Amniotic epithelial cell (primary cell): ENCODE measurements around the gene FGF6.

ENCODE experiments used
- DNase-seq: peaks from one replicate; pipeline ENCODE4 v3.0.0-alpha.2; 2010; ENCODE audit warnings: low read depth

The FGF6 gene

GRCh38 chr12:4447151-4447550 lies 1.5 kb upstream of the FGF6 start:
- no peak for DNase-seq

- no peak for DNase-seq
These were observed 720 bp upstream of the FGF6 start for GRCh38 chr12:4446335-4446734.

GRCh38 chr12:4444031-4444430 lies 1.6 kb downstream of the FGF6 start:
- no peak for DNase-seq

DNA sequence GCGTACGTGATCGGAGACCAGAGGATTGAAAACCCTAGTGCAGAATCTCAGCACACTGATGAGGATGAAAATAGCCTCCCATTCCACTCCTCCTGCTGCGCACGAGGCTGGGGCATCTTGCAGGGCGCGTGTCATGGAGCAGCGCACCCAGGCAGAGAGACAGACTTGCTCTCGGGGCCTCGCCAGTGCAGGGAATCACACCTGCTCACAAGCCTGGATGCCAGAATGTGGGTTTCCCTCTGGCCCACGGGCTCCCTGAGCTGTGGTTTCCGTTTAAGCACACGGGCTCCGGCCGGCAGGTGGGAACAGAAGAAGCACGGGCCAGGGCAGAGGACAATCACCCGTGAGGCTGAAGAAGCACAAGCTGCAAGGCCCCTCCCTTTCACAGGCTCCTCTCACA lies 2.0 kb downstream of the FGF6 start:
- DNase-seq = no peak

GRCh38 chr12:4441355-4442335 lies 4.0 kb downstream of the FGF6 start:
- no peak for DNase-seq

DNA sequence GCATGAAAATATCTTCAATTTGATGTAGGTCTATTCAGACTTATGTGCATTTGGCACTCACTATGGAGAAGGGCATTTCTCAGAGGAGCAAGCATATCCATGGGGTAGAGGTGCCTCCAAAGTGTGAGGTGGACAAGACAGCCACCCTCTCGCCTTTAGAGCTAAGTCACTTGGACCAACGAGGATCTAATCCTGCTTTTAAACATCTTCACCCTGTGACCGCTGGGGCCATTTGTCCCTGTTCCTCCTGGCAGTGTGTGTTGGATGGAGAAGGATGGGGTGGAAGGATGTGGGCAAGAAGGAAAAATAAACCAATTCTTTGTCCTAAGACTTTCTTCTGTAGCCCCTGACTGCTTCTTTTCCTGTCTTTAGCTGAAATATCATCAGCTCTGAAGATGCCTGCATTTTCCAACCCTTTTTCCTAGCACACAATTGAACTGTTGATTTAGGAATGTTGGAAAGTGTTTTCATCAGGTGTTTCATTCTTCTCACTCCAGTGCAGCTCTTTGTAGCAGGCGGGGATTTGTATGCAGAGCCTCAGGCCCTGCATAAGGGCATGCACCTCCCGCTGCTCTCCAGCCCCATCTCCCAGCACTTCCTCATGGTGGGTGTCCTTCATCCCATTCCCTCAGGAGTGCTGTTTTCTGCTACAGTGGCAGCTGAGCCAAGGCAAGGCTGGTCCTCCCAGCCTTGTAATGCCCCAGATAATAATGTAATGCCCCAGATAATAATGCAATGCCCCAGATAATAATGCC lies 5.3 kb downstream of the FGF6 start:
- no peak for DNase-seq

DNA sequence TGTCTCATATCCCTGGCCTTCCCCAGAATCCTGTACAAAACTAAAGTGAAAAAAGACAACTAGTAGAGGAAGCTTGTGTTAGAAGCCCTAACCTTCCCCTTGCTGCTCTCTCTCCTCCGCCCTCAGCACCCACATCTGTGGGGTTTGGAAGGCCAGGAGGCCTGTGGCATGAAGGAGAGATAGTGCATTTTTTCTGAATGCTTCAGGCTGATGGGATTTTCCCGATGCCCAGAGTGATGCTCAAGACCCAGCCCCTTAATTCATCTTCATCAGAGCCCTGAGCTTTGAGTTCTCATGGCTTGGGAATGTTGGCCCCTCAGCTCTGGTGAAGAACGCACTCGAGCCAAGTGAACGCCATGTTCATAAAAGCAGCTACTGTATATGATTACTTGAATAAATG lies 5.9 kb downstream of the FGF6 start:
- DNase-seq = no peak

- DNase-seq = no peak
These were observed 6.6 kb downstream of the FGF6 start for GRCh38 chr12:4438834-4439596.

DNA sequence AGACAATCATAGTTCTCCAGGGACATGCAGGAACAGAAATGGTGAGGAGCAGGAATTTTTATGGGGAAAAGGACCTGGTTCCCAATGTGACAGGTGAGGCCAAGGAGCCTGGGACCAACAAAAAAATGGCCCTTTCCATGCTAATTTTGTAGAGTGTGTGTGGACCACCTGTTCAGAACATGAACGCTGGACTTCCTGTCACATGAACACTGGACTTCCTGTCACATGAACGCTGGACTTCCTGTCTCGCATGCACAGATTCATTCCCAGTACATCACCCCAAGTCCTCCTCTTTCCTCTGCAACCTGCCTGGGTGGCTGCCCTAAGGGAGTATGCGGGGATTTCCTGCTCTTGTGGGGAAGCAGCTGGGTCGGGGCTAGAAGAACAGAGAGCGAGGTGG lies 10.1 kb downstream of the FGF6 start:
- DNase-seq = no peak

DNA sequence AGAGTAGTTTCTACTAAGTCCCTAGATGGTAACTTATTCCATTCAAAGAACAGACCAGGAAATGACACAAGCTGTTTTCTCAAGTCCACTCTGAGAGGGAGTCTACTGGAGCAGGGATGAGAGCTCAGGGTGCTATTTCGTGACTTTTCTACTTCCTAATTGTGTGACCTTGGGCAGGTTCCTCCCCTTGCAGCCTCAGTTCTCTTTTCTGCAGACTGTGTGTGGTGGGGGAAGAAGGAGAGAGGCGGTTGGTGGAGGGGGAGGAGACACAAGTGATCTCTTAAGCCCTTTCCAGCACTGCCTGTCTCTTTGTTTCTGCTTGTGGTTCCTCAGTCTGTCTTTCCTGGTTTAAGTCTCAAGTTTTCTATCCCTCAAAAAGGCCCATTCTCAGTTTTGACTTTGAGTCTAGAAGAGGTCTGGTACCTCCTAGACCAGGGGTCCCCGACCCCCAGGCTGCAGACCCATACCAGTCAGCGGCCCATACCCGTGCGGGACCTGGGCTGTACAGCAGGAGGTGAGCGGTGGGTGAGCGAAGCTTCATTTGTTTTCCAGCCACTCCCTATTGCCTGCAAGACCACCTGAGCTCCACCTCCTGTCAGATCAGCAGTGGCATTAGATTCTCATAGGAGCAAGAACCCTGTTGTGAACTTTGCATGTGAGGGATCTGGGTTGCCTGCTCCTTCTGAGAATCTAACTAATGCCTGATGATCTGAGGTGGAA lies 10.7 kb downstream of the FGF6 start:
- no peak for DNase-seq

- DNase-seq = no peak
These were observed 11.3 kb downstream of the FGF6 start for GRCh38 chr12:4434301-4434700.

DNA sequence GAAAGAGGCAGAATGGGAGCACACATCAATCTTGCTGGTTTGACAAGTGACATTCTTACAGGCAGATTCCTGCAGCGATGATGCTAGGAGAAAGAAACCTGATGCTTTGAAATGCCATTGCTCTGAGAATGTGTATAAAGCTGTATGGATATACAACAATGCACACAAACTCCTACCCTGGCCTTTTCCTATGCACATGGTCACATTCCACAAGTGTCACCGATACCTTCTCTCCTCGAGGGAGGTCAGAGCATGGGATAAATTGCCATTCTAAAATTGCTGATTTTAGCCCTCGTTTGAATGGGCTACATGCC lies 11.9 kb downstream of the FGF6 start:
- no peak for DNase-seq

DNA sequence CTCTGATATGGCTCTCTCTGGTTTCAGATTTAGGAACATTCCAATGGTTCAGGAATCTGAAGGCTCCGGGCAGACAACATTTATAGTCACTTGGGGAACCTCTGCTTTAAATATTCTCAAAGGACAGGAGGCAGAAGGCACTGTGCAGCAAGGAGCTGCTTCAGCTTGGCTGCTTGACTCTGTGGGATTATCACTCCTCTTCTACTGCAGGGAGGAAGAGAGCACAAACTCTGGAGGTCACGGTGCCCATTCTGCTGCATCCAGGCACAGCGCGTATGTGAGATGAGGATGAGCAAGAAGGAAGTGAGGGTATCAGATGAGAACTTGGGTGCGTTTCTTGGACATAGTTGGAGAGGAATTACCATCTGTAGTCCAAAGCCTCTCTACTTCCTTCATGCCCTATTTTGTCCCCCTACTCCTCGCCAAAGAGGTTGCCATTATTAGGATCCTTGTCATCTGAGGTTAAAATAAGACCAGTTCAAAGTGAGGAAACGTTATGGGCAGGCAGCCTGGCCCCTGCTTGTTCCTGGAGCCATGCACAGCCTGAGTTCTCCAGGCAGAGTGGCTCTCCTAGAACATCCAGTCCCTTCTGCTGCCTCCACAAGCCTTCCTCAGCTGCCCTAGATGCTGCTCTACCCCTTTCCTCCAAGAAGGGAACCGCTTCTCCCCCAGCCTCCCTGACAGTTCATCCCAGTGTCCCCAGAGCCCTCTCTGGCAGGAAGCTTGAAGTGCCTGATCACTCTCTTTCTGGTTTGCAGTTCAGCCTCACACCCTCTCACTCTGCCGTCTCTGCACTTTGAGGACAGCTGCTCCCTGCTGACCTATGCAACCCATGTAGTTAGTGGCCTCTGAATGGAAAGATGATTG lies 12.5 kb downstream of the FGF6 start:
- no peak for DNase-seq

- no peak for DNase-seq
These were observed 13.7 kb downstream of the FGF6 start for GRCh38 chr12:4431866-4432265.

- no peak for DNase-seq
These were observed 14.2 kb downstream of the FGF6 start for GRCh38 chr12:4431436-4431835.

- DNase-seq = no peak
These were observed 21.2 kb downstream of the FGF6 start for GRCh38 chr12:4424422-4424821.

- DNase-seq = no peak
These were observed 22.0 kb downstream of the FGF6 start for GRCh38 chr12:4423528-4424195.

DNA sequence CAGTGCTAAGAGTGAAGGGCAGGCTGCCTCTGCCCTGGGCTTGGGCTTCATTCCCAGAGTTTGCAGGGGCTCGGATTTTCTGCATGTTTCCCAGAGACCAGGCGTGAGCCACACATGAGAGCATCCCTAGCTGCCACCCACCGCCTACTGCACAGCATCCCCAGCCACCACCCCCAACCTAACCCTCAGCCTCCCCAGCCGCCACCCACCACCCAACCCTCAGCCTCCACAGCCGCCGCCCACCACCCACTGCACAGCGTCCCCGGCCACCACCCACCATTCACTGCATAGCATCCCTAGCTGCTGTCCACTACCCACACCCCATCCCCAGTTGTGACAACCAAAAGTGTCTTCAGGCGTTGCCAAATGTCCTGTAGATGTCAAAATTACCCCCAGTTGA lies 22.6 kb downstream of the FGF6 start:
- DNase-seq = no peak

DNA sequence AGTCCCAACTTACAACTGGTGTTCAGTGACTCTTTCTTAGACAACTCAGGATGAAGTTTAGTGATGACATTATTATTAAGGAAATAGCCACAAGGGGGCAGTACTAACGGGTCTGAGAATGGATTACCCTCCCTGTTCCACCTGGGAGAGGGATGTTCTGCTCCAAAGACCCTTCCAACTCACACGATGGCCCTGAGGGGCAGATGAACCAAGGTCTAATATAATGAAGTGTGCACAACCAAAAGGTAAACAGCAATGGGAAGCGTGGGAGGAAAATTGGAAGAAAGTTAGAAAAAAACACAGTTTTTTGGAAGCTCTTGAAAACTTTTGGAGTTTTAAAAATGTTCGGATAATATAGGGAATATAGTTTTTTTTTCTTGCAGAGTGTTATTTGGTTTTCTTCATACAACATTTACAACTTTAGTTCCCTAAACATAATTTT lies 24.0 kb downstream of the FGF6 start:
- DNase-seq = peak; percentile 22

DNA sequence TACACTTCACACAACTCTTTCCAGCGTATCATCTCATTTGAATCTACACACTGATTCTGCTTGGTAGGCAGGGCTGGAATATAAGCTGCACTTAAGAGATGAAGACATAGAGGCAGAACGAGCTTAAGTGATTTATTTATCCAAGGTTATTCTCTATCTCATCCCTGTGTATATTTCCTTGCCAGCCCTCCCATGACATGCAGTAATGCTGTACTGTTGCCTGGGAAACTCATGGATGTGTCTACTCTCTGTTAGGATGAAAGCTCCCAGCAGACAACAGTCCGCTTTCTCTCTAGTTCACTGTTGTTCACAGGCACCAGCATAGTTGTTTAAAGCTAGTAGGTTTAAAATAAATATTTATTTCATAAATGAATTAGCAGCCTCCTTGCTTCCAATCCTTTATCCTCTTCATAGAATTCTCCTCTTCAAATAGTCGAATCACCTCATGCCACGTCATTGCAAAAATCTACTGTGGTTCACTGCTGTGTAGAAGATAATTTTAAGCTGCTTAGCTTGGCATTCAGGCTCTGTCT lies 25.4 kb downstream of the FGF6 start:
- no peak for DNase-seq
